Measurements from ENCODE around the gene TLE6. TPM values are rescaled to one million over a fixed set of nuclear protein-coding genes. Genes with fewer than 3 reads are reported as not detected.
A peak's percentile ranks its signal among the peaks of the same experiment; 100 is the strongest.

TLE6 gene
- total and polyA plus RNA-seq, 12 donors = 0.34 to 3.5 (median 0.64) TPM; not detected in 3

DNA sequence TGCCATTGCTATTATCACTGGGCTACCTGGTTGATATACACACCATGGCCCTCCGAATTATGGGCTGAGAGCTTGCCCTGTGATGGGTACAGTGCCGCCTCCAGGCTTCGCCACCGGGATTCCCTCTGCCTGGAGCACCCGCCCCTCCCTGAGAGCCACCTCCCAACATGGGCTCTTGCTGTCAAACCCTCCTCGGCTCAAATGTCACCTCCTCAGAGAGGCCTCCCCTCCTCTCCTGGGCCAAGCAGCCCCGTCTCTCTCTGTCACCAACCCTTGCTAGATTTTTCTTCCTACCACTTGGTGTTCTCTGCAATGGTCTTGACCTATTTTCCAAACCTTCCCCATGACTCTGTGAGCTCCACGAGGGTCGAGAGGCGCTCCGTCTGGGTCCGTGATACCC lies 64.0 kb downstream of the TLE6 start:
- no peak overlapping the region for H3K27ac ChIP-seq
- H3K4me1 ChIP-seq = peaks cover 0 to 20% (median 11%) of the 10 kb centered on the region in 9 donors
- H3K9me3 ChIP-seq = no peaks in the 10 kb centered on the region
- ATAC-seq (no peak), DNase-seq (no peak)
- H3K27me3 ChIP-seq = peaks cover 0 to 15% (median 0%) of the 10 kb centered on the region in 7 donors
- TF ChIP-seq, protein P1, sequence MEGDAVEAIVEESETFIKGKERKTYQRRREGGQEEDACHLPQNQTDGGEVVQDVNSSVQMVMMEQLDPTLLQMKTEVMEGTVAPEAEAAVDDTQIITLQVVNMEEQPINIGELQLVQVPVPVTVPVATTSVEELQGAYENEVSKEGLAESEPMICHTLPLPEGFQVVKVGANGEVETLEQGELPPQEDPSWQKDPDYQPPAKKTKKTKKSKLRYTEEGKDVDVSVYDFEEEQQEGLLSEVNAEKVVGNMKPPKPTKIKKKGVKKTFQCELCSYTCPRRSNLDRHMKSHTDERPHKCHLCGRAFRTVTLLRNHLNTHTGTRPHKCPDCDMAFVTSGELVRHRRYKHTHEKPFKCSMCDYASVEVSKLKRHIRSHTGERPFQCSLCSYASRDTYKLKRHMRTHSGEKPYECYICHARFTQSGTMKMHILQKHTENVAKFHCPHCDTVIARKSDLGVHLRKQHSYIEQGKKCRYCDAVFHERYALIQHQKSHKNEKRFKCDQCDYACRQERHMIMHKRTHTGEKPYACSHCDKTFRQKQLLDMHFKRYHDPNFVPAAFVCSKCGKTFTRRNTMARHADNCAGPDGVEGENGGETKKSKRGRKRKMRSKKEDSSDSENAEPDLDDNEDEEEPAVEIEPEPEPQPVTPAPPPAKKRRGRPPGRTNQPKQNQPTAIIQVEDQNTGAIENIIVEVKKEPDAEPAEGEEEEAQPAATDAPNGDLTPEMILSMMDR (IDR thresholded peaks at IDR 0.05) = no peak
- intact Hi-C loops (cut with DNase I) = no loop called here
- H3K36me3 ChIP-seq = no peaks in the 10 kb centered on the region
- H3K4me3 ChIP-seq = no peak overlapping the region
- 78 to 86% methylated on average over 12 of the region's 12 CpGs for WGBS, 2 donors

DNA sequence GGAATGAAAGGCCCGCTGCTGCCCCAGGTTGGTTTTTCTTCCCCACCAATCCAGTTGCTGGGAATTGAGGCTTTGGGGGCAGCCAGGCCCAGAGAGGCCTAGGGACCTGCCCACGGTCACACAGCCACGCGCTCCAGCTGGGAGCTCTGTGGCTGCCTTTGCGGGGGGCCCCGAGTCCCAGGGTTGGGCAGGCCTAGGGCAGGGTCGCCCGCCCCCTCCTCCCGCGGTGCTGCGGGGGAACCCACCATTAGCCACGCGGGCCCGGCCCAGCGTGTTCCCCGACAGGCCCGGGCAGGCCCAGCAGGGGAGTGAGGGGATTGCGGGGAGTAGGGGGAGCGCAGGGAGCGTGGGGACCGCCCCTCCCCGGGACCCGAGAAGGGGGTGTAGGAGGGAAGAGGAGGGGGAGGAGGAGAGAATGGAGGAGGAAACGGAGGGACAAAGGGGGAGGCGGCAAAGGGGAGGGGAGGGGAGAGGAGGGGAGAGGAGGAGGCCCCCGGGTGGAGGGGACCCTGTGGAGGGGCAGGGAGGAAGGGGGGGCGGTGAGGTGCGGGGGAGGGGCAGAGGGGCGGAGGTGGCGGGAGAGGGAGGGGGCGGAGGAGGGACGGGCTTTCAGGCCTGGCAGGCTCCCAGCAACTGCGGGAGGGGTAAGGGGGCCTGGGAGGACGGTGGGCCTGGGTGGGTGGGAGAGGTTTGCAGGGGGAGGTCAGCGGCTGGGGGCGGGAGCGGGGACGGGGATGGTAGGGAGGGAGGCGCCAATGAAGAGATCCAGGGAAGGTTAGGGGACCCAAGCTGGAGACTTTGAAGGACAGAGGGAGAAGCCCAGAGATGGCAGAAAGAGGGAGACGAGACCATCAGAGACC lies 64.6 kb downstream of the TLE6 start:
- intact Hi-C loops (cut with DNase I) = no loop called here
- peaks cover 0 to 15% (median 0%) of the 10 kb centered on the region in 7 donors for H3K27me3 ChIP-seq
- 21 to 28% methylated on average over 20 to 39 of the region's 40 CpGs for WGBS, 2 donors
- ATAC-seq (no peak), DNase-seq (no peak)
- H3K4me3 ChIP-seq = peak overlapping the region in 3 of 10 donors; percentile 2 to 26 (median 23)
- peaks cover 0 to 13% (median 5%) of the 10 kb centered on the region in 9 donors for H3K4me1 ChIP-seq
- no peaks in the 10 kb centered on the region for H3K36me3 ChIP-seq
- TF ChIP-seq, protein P1 (IDR thresholded peaks at IDR 0.05) = no peak
- peak overlapping the region in 3 of 10 donors; percentile 10 to 21 (median 14) for H3K27ac ChIP-seq
- no peaks in the 10 kb centered on the region for H3K9me3 ChIP-seq

DNA sequence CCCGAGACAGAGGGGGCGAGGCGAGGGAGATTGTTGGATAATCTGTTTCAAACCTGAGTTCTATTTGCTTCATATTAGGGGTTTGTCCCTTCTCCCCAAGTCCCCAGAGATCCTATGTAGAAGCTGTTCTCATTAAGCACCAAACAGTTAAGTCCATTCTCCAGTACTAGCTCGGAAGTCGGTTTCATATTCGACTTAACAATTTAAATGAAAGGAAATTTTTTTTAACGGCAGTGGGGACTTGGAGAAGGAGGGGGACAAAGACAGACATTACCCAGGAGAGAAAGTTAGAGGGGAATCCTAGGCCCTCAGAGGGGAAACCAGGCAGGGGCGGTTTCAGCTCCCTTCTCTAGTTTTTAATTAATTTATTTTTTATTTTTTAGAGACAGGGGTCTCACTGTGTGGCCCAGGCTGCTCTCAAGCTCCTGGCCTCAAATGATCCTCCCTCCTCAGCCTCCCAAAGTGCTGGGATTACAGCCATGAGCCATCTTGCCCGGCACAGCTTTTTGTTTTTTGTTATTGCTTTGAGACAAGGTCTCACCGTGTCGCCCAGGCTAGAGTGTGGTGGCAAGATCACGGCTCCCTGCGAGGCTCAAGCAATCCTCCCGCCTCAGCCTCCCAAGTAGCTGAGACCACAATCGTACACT lies 65.4 kb downstream of the TLE6 start:
- H3K36me3 ChIP-seq = no peaks in the 10 kb centered on the region
- H3K9me3 ChIP-seq = no peaks in the 10 kb centered on the region
- peak overlapping the region in 4 of 10 donors; percentile 10 to 39 (median 18) for H3K27ac ChIP-seq
- ATAC-seq (no peak), DNase-seq (no peak)
- H3K27me3 ChIP-seq = peaks cover 0 to 20% (median 0%) of the 10 kb centered on the region in 7 donors
- intact Hi-C loops (cut with DNase I) = no loop called here
- peaks cover 0 to 18% (median 8%) of the 10 kb centered on the region in 9 donors for H3K4me1 ChIP-seq
- peak overlapping the region in 3 of 10 donors; percentile 2 to 26 (median 23) for H3K4me3 ChIP-seq
- TF ChIP-seq, protein P1 (IDR thresholded peaks at IDR 0.05) = no peak
- 48 to 50% methylated on average over 15 of the region's 15 CpGs for WGBS, 2 donors

Other genes starting within 250 kb of the TLE6 start
- 10 to 100 TPM; 16.5 to 27.7 (median 21.6) TPM for gene SLC39A3, start 237.5 kb upstream of the TLE6 start, total RNA-seq
- 10 to 100 TPM; 26.1 to 66.8 TPM for gene SLC39A3, start 237.5 kb upstream of the TLE6 start, polyA plus RNA-seq
- gene SGTA, start 194.3 kb upstream of the TLE6 start, total RNA-seq = 10 to 100 TPM; 52.6 to 84.9 (median 64.6) TPM
- gene SGTA, start 194.3 kb upstream of the TLE6 start, polyA plus RNA-seq = 100 to 1,000 TPM in 1 of 2 donors, 10 to 100 TPM in 1; 90.2 to 102 TPM
- 10 to 100 TPM; 37.5 to 72.5 (median 41.2) TPM for gene THOP1, start 192.1 kb upstream of the TLE6 start, total RNA-seq
- gene THOP1, start 192.1 kb upstream of the TLE6 start, polyA plus RNA-seq = 10 to 100 TPM; 84.1 to 85.3 TPM
- gene ZNF554, start 157.7 kb upstream of the TLE6 start, total RNA-seq = 1 to 10 TPM; 3.1 to 5.6 (median 4.7) TPM
- gene ZNF554, start 157.7 kb upstream of the TLE6 start, polyA plus RNA-seq = 1 to 10 TPM in 1 of 2 donors, under 1 TPM in 1; 0.94 to 6.7 TPM
- gene ZNF555, start 136.1 kb upstream of the TLE6 start, total RNA-seq = 10 to 100 TPM in 2 of 10 donors, 1 to 10 TPM in 8; 4.9 to 11.3 (median 8.5) TPM
- gene ZNF555, start 136.1 kb upstream of the TLE6 start, polyA plus RNA-seq = 1 to 10 TPM; 2.6 to 2.9 TPM
- under 1 TPM in 2 of 10 donors, not detected in 8; 0.03 to 0.04 TPM for gene ZNF556, start 110.2 kb upstream of the TLE6 start, total RNA-seq
- under 1 TPM in 1 of 2 donors, not detected in 1; 0.01 TPM for gene ZNF556, start 110.2 kb upstream of the TLE6 start, polyA plus RNA-seq
- 1 to 10 TPM; 1.0 to 5.5 (median 3.0) TPM for gene ZNF57, start 76.6 kb upstream of the TLE6 start, total RNA-seq
- gene ZNF57, start 76.6 kb upstream of the TLE6 start, polyA plus RNA-seq = 1 to 10 TPM; 2.8 to 3.2 TPM
- 1 to 10 TPM; 1.0 to 2.6 (median 2.3) TPM for gene ZNF77, start 32.6 kb upstream of the TLE6 start, total RNA-seq
- 1 to 10 TPM; 2.5 to 2.9 TPM for gene ZNF77, start 32.6 kb upstream of the TLE6 start, polyA plus RNA-seq
- gene TLE2, start 51.7 kb downstream of the TLE6 start, total RNA-seq = 10 to 100 TPM; 28.2 to 64.5 (median 39.9) TPM
- gene TLE2, start 51.7 kb downstream of the TLE6 start, polyA plus RNA-seq = 10 to 100 TPM; 35.9 to 54.6 TPM
- gene TLE5, start 84.9 kb downstream of the TLE6 start, total RNA-seq = 100 to 1,000 TPM; 653 to 857 (median 758) TPM
- gene TLE5, start 84.9 kb downstream of the TLE6 start, polyA plus RNA-seq = 1,000 to 10,000 TPM in 1 of 2 donors, 100 to 1,000 TPM in 1; 679 to 1,254 TPM
- gene GNA11, start 116.8 kb downstream of the TLE6 start, total RNA-seq = 10 to 100 TPM; 57.4 to 83.2 (median 68.8) TPM
- gene GNA11, start 116.8 kb downstream of the TLE6 start, polyA plus RNA-seq = 10 to 100 TPM; 28.2 to 40.7 TPM
- gene GNA15, start 158.5 kb downstream of the TLE6 start, total RNA-seq = 1 to 10 TPM in 5 of 10 donors, under 1 TPM in 5; 0.42 to 8.9 (median 0.99) TPM
- 1 to 10 TPM; 1.0 to 1.4 TPM for gene GNA15, start 158.5 kb downstream of the TLE6 start, polyA plus RNA-seq
- 1 to 10 TPM in 1 of 10 donors, under 1 TPM in 9; 0.24 to 3.3 (median 0.59) TPM for gene S1PR4, start 201.2 kb downstream of the TLE6 start, total RNA-seq
- gene S1PR4, start 201.2 kb downstream of the TLE6 start, polyA plus RNA-seq = 1 to 10 TPM; 1.5 to 1.9 TPM
- gene NCLN, start 208.4 kb downstream of the TLE6 start, total RNA-seq = 10 to 100 TPM; 17.1 to 36.3 (median 24.6) TPM
- gene NCLN, start 208.4 kb downstream of the TLE6 start, polyA plus RNA-seq = 10 to 100 TPM; 31.4 to 43.6 TPM
- gene CELF5, start 247.1 kb downstream of the TLE6 start, total RNA-seq = not detected
- gene CELF5, start 247.1 kb downstream of the TLE6 start, polyA plus RNA-seq = not detected

Measured in heart right ventricle (tissue), 16 donors.